Endothelial cell of umbilical vein (primary cell): ENCODE results near the gene SH3PXD2A. TPM values are rescaled to one million over a fixed set of nuclear protein-coding genes. Genes with fewer than 3 reads are reported as not detected.

ENCODE experiments used
- BruUV-seq: library from RNA; stranded (reverse); fragments of 400-500 nt; replicated peaks from 2 replicates; lab custom pipeline; 2021; lab: Mats Ljungman, UMichigan
- CTCF ChIA-PET: fragments of 300-600, 350-600 bp; sonication (Branson Sonifier 250); formaldehyde crosslinking; loops from one replicate; lab custom pipeline; 2021; ENCODE audit warnings: antibody characterized with exemption, inconsistent platforms; lab: Charles Lee
- POLR2A ChIA-PET: fragments of 300-600, 350-600 bp; sonication (Branson Sonifier 250); formaldehyde crosslinking; loops from one replicate; lab custom pipeline; 2021; ENCODE audit warnings: antibody characterized with exemption, inconsistent platforms; lab: Charles Lee
- DNase-seq: peaks from one replicate; pipeline ENCODE4 v3.0.0-alpha.2; 2011; ENCODE audit warnings: low read depth, low spot score
- FAIRE-seq: peaks from 2 replicates; lab custom pipeline; 2011; peaks lifted over from hg19 to GRCh38; lab: Jason Lieb, UNC
- H2AFZ ChIP-seq: 2 replicates; pipeline ENCODE4 v1.6.0; 2012; ENCODE audit warnings: low read depth, low read length, control low read depth, inconsistent platforms
- H3K27ac ChIP-seq: 2 replicates; pipeline ENCODE4 v1.5.1; 2011; ENCODE audit warnings: low read depth, mild to moderate bottlenecking, control low read depth, low read length, moderate library complexity; ENCODE audit not compliant: insufficient read depth
- H3K27me3 ChIP-seq, 2 experiments: 2 replicates each; pipeline versions ENCODE4 v1.6.0 to v1.6.1; 2011; ENCODE audit warnings: low read length in 2 of 2, mixed read lengths in 1 of 2; ENCODE audit not compliant: control insufficient read depth in 2 of 2, insufficient read depth in 2 of 2
- H3K36me3 ChIP-seq, 2 experiments: 2 replicates in 1 of 2; 3 replicates in 1 of 2; pipeline ENCODE4 v1.5.1; 2011; ENCODE audit warnings: low read length in 2 of 2, mild to moderate bottlenecking in 1 of 2, moderate library complexity in 1 of 2; ENCODE audit not compliant: control insufficient read depth in 2 of 2, insufficient read depth in 2 of 2; ENCODE audit errors: extremely low read depth in 1 of 2
- H3K4me1 ChIP-seq: 3 replicates; pipeline ENCODE4 v1.5.1; 2011; ENCODE audit warnings: mild to moderate bottlenecking, low read length; ENCODE audit not compliant: control insufficient read depth, insufficient read depth; ENCODE audit errors: extremely low read depth
- H3K4me2 ChIP-seq: 2 replicates; pipeline ENCODE4 v1.6.1; 2011; ENCODE audit warnings: low read length, control low read depth, mixed read lengths; ENCODE audit not compliant: insufficient read depth
- H3K4me3 ChIP-seq, 3 experiments: fragments of 200-600 bp in 1 of 3; sonication (generic), shearing (Covaris generic) in 1 of 3; replicated peaks in 1 of 3; 2 replicates each; pipeline ENCODE4 v1.5.1; 2011 to 2016; ENCODE audit warnings: control low read depth in 3 of 3, low read length in 3 of 3, mild to moderate bottlenecking in 2 of 3, inconsistent platforms in 1 of 3, low read depth in 1 of 3, moderate library complexity in 1 of 3; ENCODE audit not compliant: insufficient read depth in 1 of 3
- H3K79me2 ChIP-seq: 2 replicates; pipeline ENCODE4 v1.6.0; 2012; ENCODE audit warnings: low read length, inconsistent platforms; ENCODE audit not compliant: control insufficient read depth, insufficient read depth
- H3K9ac ChIP-seq: replicated peaks from 2 replicates; pipeline ENCODE3; 2011; ENCODE audit warnings: low read length, control low read depth; ENCODE audit not compliant: insufficient read depth; ENCODE audit errors: extremely low read depth
- H3K9me1 ChIP-seq: replicated peaks from 3 replicates; pipeline ENCODE4 v1.6.0; 2011; ENCODE audit warnings: mild to moderate bottlenecking, low read length; ENCODE audit not compliant: control insufficient read depth, insufficient read depth; ENCODE audit errors: extremely low read depth
- H3K9me3 ChIP-seq: replicated peaks from 2 replicates; pipeline ENCODE4 v1.5.1; 2012; ENCODE audit warnings: low read length, inconsistent platforms; ENCODE audit not compliant: control insufficient read depth, insufficient read depth
- H4K20me1 ChIP-seq: replicated peaks from 2 replicates; pipeline ENCODE3; 2011; ENCODE audit warnings: mild to moderate bottlenecking, low read length; ENCODE audit not compliant: control insufficient read depth, insufficient read depth; ENCODE audit errors: extremely low read depth
- CTCF ChIP-seq, 2 donors: IDR thresholded peaks; 1 replicate in 1 of 2; 2 replicates in 1 of 2; pipeline ENCODE4 v1.5.1; 2011; ENCODE audit warnings: low read length in 2 of 2, mild to moderate bottlenecking in 2 of 2, moderate library complexity in 2 of 2, control low read depth in 1 of 2, inconsistent platforms in 1 of 2, low read depth in 1 of 2; ENCODE audit not compliant: insufficient read depth in 1 of 2; ENCODE audit errors: extremely low read depth in 1 of 2
- EZH2 ChIP-seq: IDR thresholded peaks from 2 replicates; pipeline ENCODE4 v1.6.1; 2012; ENCODE audit warnings: borderline replicate concordance, low read depth, mild to moderate bottlenecking, moderate library complexity, low read length, inconsistent platforms; ENCODE audit not compliant: severe bottlenecking
- FOS ChIP-seq: IDR thresholded peaks from 2 replicates; pipeline ENCODE4 v1.6.1; 2011; ENCODE audit warnings: mild to moderate bottlenecking, low read length, moderate library complexity, borderline replicate concordance; ENCODE audit not compliant: insufficient read depth
- GATA2 ChIP-seq: IDR thresholded peaks from 2 replicates; pipeline ENCODE4 v1.7.0; 2011; ENCODE audit warnings: low read depth, mild to moderate bottlenecking, moderate library complexity, mixed read lengths, low read length; ENCODE audit not compliant: insufficient read length, insufficient read depth
- JUN ChIP-seq: IDR thresholded peaks from 2 replicates; pipeline ENCODE4 v1.6.1; 2011; ENCODE audit warnings: borderline replicate concordance, low read depth; ENCODE audit not compliant: insufficient read length, insufficient read depth
- MAX ChIP-seq: IDR thresholded peaks from 2 replicates; pipeline ENCODE4 v1.6.1; 2011; ENCODE audit not compliant: insufficient read depth, insufficient read length
- MYC ChIP-seq: IDR thresholded peaks from one replicate; pipeline ENCODE4 v1.6.1; 2011; ENCODE audit warnings: mild to moderate bottlenecking, low read depth, low read length
- POLR2A ChIP-seq: IDR thresholded peaks from 2 replicates; pipeline ENCODE4 v1.6.1; 2012; ENCODE audit warnings: low read depth, mild to moderate bottlenecking, control low read depth, low read length
- POLR2AphosphoS5 ChIP-seq: IDR thresholded peaks from 2 replicates; pipeline ENCODE4 v1.6.1; 2012; ENCODE audit warnings: low read depth, mild to moderate bottlenecking, control low read depth, low read length, moderate library complexity; ENCODE audit not compliant: insufficient read depth
- dilution Hi-C: fragments of 300-500 bp; cut with MboI; formaldehyde crosslinking; loops from one replicate; pipeline ENCODE4 v1.15.0; 2019; ENCODE audit warnings: low sequenced_read_pairs; ENCODE audit not compliant: extremely low pct_ligation_motif_present
- intact Hi-C: fragments of 100-400 bp; cut with micrococcal nuclease; formaldehyde crosslinking; loops from one replicate; pipeline ENCODE4 v1.10.0; 2022
- polyA plus RNA-seq, 4 experiments: library from polyadenylated mRNA; depleted of rRNA in 3 of 4; stranded (reverse) in 3 of 4; unstranded in 1 of 4; fragments of >200 nt; gene quantifications; 2 replicates each; pipeline versions ENCODE4 v1.2.1 to v1.2.3, GENCODE V29; 2011 to 2012; ENCODE audit warnings: missing spikeins in 1 of 4
- total RNA-seq: library from RNA; stranded (reverse); gene quantifications from 2 replicates; pipeline ENCODE4 v1.2.3, GENCODE V29; 2021

Gene SH3PXD2A
- total and polyA plus RNA-seq, 2 donors (not counting 3 experiments of a cell fraction or from before 2014, with no cell fraction given), result 1.4 to 5.1 TPM

- dilution Hi-C loops, result no loop called here
- no peak overlapping the region for H3K27ac ChIP-seq
Measured at GRCh38 chr10:103808780-103809179, 46.6 kb downstream of the SH3PXD2A start.

More at GRCh38 chr10:103808780-103809179, 46.6 kb downstream of the SH3PXD2A start:
- intact Hi-C loops, result no loop called here
- no peaks in the 10 kb centered on the region for H3K27me3 ChIP-seq
- POLR2A ChIA-PET, result no interaction called here
- CTCF ChIA-PET, result no interaction called here
- H3K9ac ChIP-seq, result no peak overlapping the region
- no peaks in the 10 kb centered on the region for H3K9me3 ChIP-seq
- no peaks in the 10 kb centered on the region for H3K36me3 ChIP-seq
- peaks cover 2% of the 10 kb centered on the region for H3K79me2 ChIP-seq
- FAIRE-seq, result no peak
- no TSS peak for BruUV-seq
- no peak overlapping the region for H3K4me2 ChIP-seq
- H4K20me1 ChIP-seq, result no peaks in the 10 kb centered on the region
- H3K4me1 ChIP-seq, result peaks cover 30% of the 10 kb centered on the region
- no peak for DNase-seq
- no peaks in the 10 kb centered on the region for H3K9me1 ChIP-seq
- TF ChIP-seq EZH2 (no peak), GATA2 (no peak), MAX (no peak), MYC (no peak), CTCF (IDR thresholded peaks at IDR 0.05; ENCODE audit: extremely low read depth in 1 of 2, insufficient read depth in 1 of 2, low read depth in 1 of 2, low read length in 2 of 2) (no peak), FOS (no peak), JUN (no peak), POLR2A (no peak), POLR2AphosphoS5 (no peak)
- no peak overlapping the region for H3K4me3 ChIP-seq
- no peak overlapping the region for H2AFZ ChIP-seq
